A549 (cell line): ENCODE data around the gene GTF2A1. TPM values are rescaled to one million over a fixed set of nuclear protein-coding genes. Genes with fewer than 3 reads are reported as not detected.

Experiments
- ATAC-seq, 2 experiments: fragments of 200-7000 bp in 1 of 2; fragments of >200 bp in 1 of 2; cut with Nextera tagmentation in 1 of 2; cut with Tn5 transposase in 1 of 2; 3 replicates each; pipeline versions ENCODE4 v1.8.0 to v1.9.1; 2018 to 2020; ENCODE audit warnings: mild to moderate bottlenecking in 1 of 2, moderate library complexity in 1 of 2
- CTCF ChIA-PET: fragments of 300-600 bp; sonication (Branson Sonifier 250); formaldehyde crosslinking; extraction: SDS; loops from one replicate; lab custom pipeline; 2021; ENCODE audit warnings: antibody characterized with exemption, inconsistent platforms; lab: Yijun Ruan, JAX
- POLR2A ChIA-PET: fragments of 350-600 bp; formaldehyde crosslinking; extraction: SDS; loops from one replicate; lab custom pipeline; 2021; ENCODE audit warnings: antibody characterized with exemption, inconsistent platforms; lab: Yijun Ruan, JAX
- DNase-seq, 2 experiments: peaks; one replicate each; pipeline versions ENCODE4 v3.0.0 to v3.0.0-alpha.2; 2011 to 2016; ENCODE audit warnings: low read depth in 1 of 2, low spot score in 1 of 2
- FAIRE-seq: peaks from 2 replicates; lab custom pipeline; 2011; peaks lifted over from hg19 to GRCh38; lab: Jason Lieb, UNC
- H3K27ac ChIP-seq, 2 experiments: fragments of >200 bp; sonication (Bioruptor Twin); formaldehyde crosslinking; 3 replicates each; pipeline ENCODE4 v1.5.1; 2016 to 2017
- H3K4me1 ChIP-seq: fragments of >200 bp; sonication (Bioruptor Twin); formaldehyde crosslinking; 3 replicates; pipeline ENCODE4 v1.6.1; 2016
- H3K4me2 ChIP-seq: fragments of >200 bp; sonication (Bioruptor Twin); formaldehyde crosslinking; 3 replicates; pipeline ENCODE4 v1.6.1; 2016
- H3K4me3 ChIP-seq: fragments of >200 bp; sonication (Bioruptor Twin); formaldehyde crosslinking; 3 replicates; pipeline ENCODE4 v1.5.1; 2016
- H3K9me3 ChIP-seq: fragments of >200 bp; sonication (Bioruptor Twin); formaldehyde crosslinking; 3 replicates; pipeline ENCODE4 v1.6.1; 2016
- ATOH8 ChIP-seq: fragments of 250-450 bp; sonication (Bioruptor Pico); IDR thresholded peaks from 2 replicates; pipeline ENCODE4 v1.5.0; 2020; ENCODE audit warnings: low read depth, mild to moderate bottlenecking, moderate library complexity
- CBX2 ChIP-seq: fragments of 200-600 bp; sonication (generic); IDR thresholded peaks from 2 replicates; pipeline ENCODE4 v1.6.1; 2016; ENCODE audit warnings: low read depth, mild to moderate bottlenecking, borderline replicate concordance
- CBX8 ChIP-seq: fragments of 200-600 bp; sonication (generic); IDR thresholded peaks from 2 replicates; pipeline ENCODE4 v1.6.1; 2016
- CHD2 ChIP-seq: fragments of 150-350 bp; IDR thresholded peaks from 2 replicates; pipeline ENCODE4 v1.6.1; 2014; ENCODE audit warnings: low read length; ENCODE audit not compliant: partially characterized antibody
- CTCF ChIP-seq: fragments of >200 bp; sonication (Bioruptor Twin); formaldehyde crosslinking; IDR thresholded peaks from 3 replicates; pipeline ENCODE4 v1.5.1; 2016
- E2F6 ChIP-seq: IDR thresholded peaks from 2 replicates; pipeline ENCODE4 v1.6.1; 2012; ENCODE audit warnings: low read depth, borderline replicate concordance
- EP300 ChIP-seq, 2 experiments: fragments of >200 bp; sonication (Bioruptor Twin); formaldehyde crosslinking; IDR thresholded peaks; 2 replicates in 1 of 2; 3 replicates in 1 of 2; pipeline ENCODE4 v1.6.1; 2016 to 2017
- ESRRA ChIP-seq: fragments of 150-350 bp; IDR thresholded peaks from 2 replicates; pipeline ENCODE4 v1.6.1; 2014; ENCODE audit warnings: mild to moderate bottlenecking, low read length, borderline replicate concordance
- FOXS1 ChIP-seq: fragments of 250-450 bp; sonication (Bioruptor Pico); IDR thresholded peaks from 2 replicates; pipeline ENCODE4 v1.5.0; 2020; ENCODE audit warnings: mild to moderate bottlenecking, moderate library complexity
- JUN ChIP-seq, 2 experiments: fragments of >200 bp; sonication (Bioruptor Twin); formaldehyde crosslinking; IDR thresholded peaks; 2 replicates in 1 of 2; 3 replicates in 1 of 2; pipeline ENCODE4 v1.6.1; 2016 to 2017
- MAX ChIP-seq: IDR thresholded peaks from 2 replicates; pipeline ENCODE4 v1.6.1; 2012
- MAZ ChIP-seq: fragments of 150-350 bp; IDR thresholded peaks from 2 replicates; pipeline ENCODE4 v1.6.1; 2014; ENCODE audit warnings: antibody characterized with exemption, low read depth, low read length, borderline replicate concordance
- RAD21 ChIP-seq, 2 experiments: fragments of >200 bp in 1 of 2; sonication (Bioruptor Twin) in 1 of 2; formaldehyde crosslinking in 1 of 2; IDR thresholded peaks in 1 of 2; conservative IDR thresholded peaks in 1 of 2; 2 replicates in 1 of 2; 3 replicates in 1 of 2; pipeline ENCODE4 v1.6.1; 2012 to 2018; ENCODE audit warnings: inconsistent platforms in 1 of 2
- REST ChIP-seq: fragments of 200-600 bp; sonication (generic); IDR thresholded peaks from 2 replicates; pipeline ENCODE4 v1.6.1; 2016; ENCODE audit warnings: antibody characterized with exemption, mild to moderate bottlenecking, moderate library complexity
- RNF2 ChIP-seq: fragments of 200-600 bp; sonication (generic); IDR thresholded peaks from 2 replicates; pipeline ENCODE4 v1.6.1; 2016; ENCODE audit warnings: low read depth, mild to moderate bottlenecking, antibody characterized with exemption, moderate library complexity, borderline replicate concordance
- SMC3 ChIP-seq: fragments of >200 bp; sonication (Bioruptor Twin); formaldehyde crosslinking; IDR thresholded peaks from 3 replicates; pipeline ENCODE4 v1.6.1; 2018; ENCODE audit warnings: inconsistent platforms
- SREBF2 ChIP-seq: fragments of 450-650 bp; IDR thresholded peaks from 2 replicates; pipeline ENCODE4 v1.6.1; 2014; ENCODE audit warnings: mild to moderate bottlenecking, moderate library complexity
- TP53 ChIP-seq: fragments of 250-450 bp; sonication (Bioruptor Pico); IDR thresholded peaks from 2 replicates; pipeline ENCODE4 v1.5.0; 2021; ENCODE audit warnings: mild to moderate bottlenecking, moderate library complexity
- WGBS: methylation state at CpG from one replicate; pipeline ENCODE4 v1.1.6; 2017; ENCODE audit errors: missing lambda C conversion rate; 5-methylcytosine and 5-hydroxymethylcytosine counted together
- polyA plus RNA-seq, 4 experiments: library from polyadenylated mRNA; depleted of rRNA in 3 of 4; stranded (reverse); fragments of >200 nt; fragmentation: RNase III in 1 of 4; extraction: RNeasy Plus Mini Kit Qiagen cat#74134 plus additional on column Dnase treatment in 1 of 4; gene quantifications; 2 replicates in 3 of 4; 3 replicates in 1 of 4; pipeline ENCODE4 v1.2.3, GENCODE V29; 2011 to 2017

GTF2A1 gene
- polyA plus RNA-seq, 2 of the 4 experiments (the other 2 are of a cell fraction) = 12.5 to 19.6 TPM

GRCh38 chr14:81269100-81269978, 48.6 kb upstream of the GTF2A1 start:
- H3K27ac ChIP-seq = no peak overlapping the region
- no peak overlapping the region for H3K4me2 ChIP-seq
- H3K4me1 ChIP-seq = no peaks in the 10 kb centered on the region
- CTCF ChIA-PET = interaction anchor here (0.6 to 10.4 kb wide), 31 partner anchors 9 to 283 kb away, joined by 3 to 180 read pairs (median 5); no protein-coding TSS in a partner anchor
- POLR2A ChIA-PET = interaction anchor here (1.9 kb wide), 1 partner anchor 195 kb away, joined by 7 read pairs; no protein-coding TSS in a partner anchor
- H3K4me3 ChIP-seq = no peak overlapping the region
- ATAC-seq (peak; percentile 92 to 93), DNase-seq (peak; percentile 68 to 77), FAIRE-seq (peak; percentile 39)
- 40% methylated on average over 7 of the region's 7 CpGs for WGBS
- H3K9me3 ChIP-seq = no peaks in the 10 kb centered on the region
- peak; percentile 77 for TF ChIP-seq CTCF
- no peak for TF ChIP-seq SREBF2
- TF ChIP-seq E2F6 = no peak
- TF ChIP-seq JUN (IDR thresholded peaks at IDR 0.05) = no peak
- no peak for TF ChIP-seq CHD2
- TF ChIP-seq ESRRA = no peak
- TF ChIP-seq CBX2 = no peak
- peak; percentile 78 for TF ChIP-seq RAD21 (conservative IDR thresholded peaks at IDR 0.05 in 1 of 2, IDR thresholded peaks at IDR 0.05 in 1 of 2)
- no peak for TF ChIP-seq RNF2
- TF ChIP-seq EP300 (IDR thresholded peaks at IDR 0.05) = no peak
- peak; percentile 84 for TF ChIP-seq SMC3
- no peak for TF ChIP-seq TP53 (CRISPR knock-in tag)
- TF ChIP-seq FOXS1 = no peak
- TF ChIP-seq, all 56 proteins: peak for 3

DNA sequence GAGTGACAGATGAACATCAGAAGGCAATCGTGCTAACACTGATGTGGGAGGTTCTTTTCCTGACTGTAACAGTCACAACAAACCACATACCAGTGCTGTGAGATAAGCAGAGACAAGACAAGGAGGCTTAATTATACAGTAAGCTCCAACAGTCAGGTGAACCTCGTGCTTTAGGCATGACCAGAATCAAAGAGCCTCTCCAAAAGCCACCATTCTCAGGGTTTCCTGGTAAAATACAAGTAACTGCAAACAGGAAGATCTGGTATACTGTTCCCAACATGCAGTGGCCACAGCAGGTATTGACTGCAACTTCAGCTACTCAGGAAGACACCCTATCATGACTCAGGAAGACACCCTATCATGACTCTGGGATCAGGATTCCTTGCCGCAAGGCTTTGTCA, 47.3 kb upstream of the GTF2A1 start:
- Histone ChIP-seq H3K27ac (no peak overlapping the region), H3K9me3 (no peaks in the 10 kb centered on the region), H3K4me1 (no peaks in the 10 kb centered on the region), H3K4me2 (no peak overlapping the region; the same call in 2 of the 3 replicates), H3K4me3 (no peak overlapping the region)
- FAIRE-seq (no peak), DNase-seq (peak; percentile 31 to 33), ATAC-seq (peak; percentile 85 to 90)
- WGBS = 20% methylated on average over 3 of the region's 3 CpGs
- TF ChIP-seq CBX8 = no peak
- TF ChIP-seq REST = no peak
- TF ChIP-seq ATOH8 = no peak
- TF ChIP-seq MAX = no peak
- TF ChIP-seq MAZ = no peak
- POLR2A ChIA-PET = interaction anchor here (2.0 kb wide), 1 partner anchor 49 kb away, joined by 5 read pairs; no protein-coding TSS in a partner anchor
- CTCF ChIA-PET = interaction anchor here (1.3 to 10.4 kb wide), 8 partner anchors 11 to 208 kb away, joined by 3 to 180 read pairs (median 12); no protein-coding TSS in a partner anchor
